GM23338 (cell line): ENCODE measurements around the gene CTNND2. TPM values are rescaled to one million over a fixed set of nuclear protein-coding genes. Genes with fewer than 3 reads are reported as not detected.

Experiments used
- ATAC-seq: fragments of 200-7000 bp; cut with Tn5 transposase; 3 replicates; pipeline ENCODE4 v1.9.1; 2020
- DNase-seq: peaks from one replicate; pipeline ENCODE4 v3.0.0-alpha.2; 2015; ENCODE audit warnings: low spot score
- H2AFZ ChIP-seq: fragments of 200-600 bp; sonication (generic); 2 replicates; pipeline ENCODE4 v1.8.0; 2016; ENCODE audit warnings: antibody characterized with exemption, mild to moderate bottlenecking, moderate library complexity
- H3F3A ChIP-seq: fragments of 200-600 bp; sonication (generic); replicated peaks from 2 replicates; pipeline ENCODE4 v1.8.0; 2017; ENCODE audit warnings: antibody characterized with exemption, mixed run types, low read depth
- H3K27ac ChIP-seq: fragments of 200-600 bp; sonication (generic); 2 replicates; pipeline ENCODE4 v1.6.1; 2016; ENCODE audit warnings: low read depth
- H3K27me3 ChIP-seq: fragments of 200-600 bp; sonication (generic); 2 replicates; pipeline ENCODE4 v1.8.0; 2016; ENCODE audit warnings: mild to moderate bottlenecking, mixed run types, moderate library complexity; ENCODE audit not compliant: insufficient read depth
- H3K36me3 ChIP-seq: fragments of 200-600 bp; sonication (generic); 2 replicates; pipeline ENCODE4 v1.8.0; 2016; ENCODE audit warnings: mild to moderate bottlenecking; ENCODE audit not compliant: insufficient read depth
- H3K4me1 ChIP-seq: fragments of 200-600 bp; sonication (generic); 2 replicates; pipeline ENCODE4 v1.8.0; 2016; ENCODE audit warnings: mild to moderate bottlenecking, moderate library complexity; ENCODE audit not compliant: insufficient read depth
- H3K4me2 ChIP-seq: fragments of 200-600 bp; sonication (generic); 2 replicates; pipeline ENCODE4 v1.7.1; 2017; ENCODE audit warnings: mixed run types
- H3K4me3 ChIP-seq: fragments of 200-600 bp; sonication (generic); 2 replicates; pipeline ENCODE4 v1.6.1; 2016; ENCODE audit warnings: mixed run types
- H3K79me2 ChIP-seq: fragments of 200-600 bp; sonication (generic); replicated peaks from 2 replicates; pipeline ENCODE4 v1.8.0; 2017; ENCODE audit warnings: mild to moderate bottlenecking; ENCODE audit not compliant: insufficient read depth
- H3K9me2 ChIP-seq: fragments of 200-600 bp; sonication (generic); 2 replicates; pipeline ENCODE4 v1.8.0; 2017; ENCODE audit not compliant: insufficient read depth
- H4K20me1 ChIP-seq: fragments of 200-600 bp; sonication (generic); replicated peaks from 2 replicates; pipeline ENCODE4 v1.8.0; 2017; ENCODE audit warnings: mild to moderate bottlenecking; ENCODE audit not compliant: insufficient read depth
- H3K27ac Mint-ChIP-seq: 2 replicates; pipeline ENCODE4 v1.8.0; 2020; ENCODE audit warnings: inconsistent platforms, mild to moderate bottlenecking, moderate library complexity, mixed read lengths
- H3K27me3 Mint-ChIP-seq: 3 replicates; pipeline ENCODE4 v1.8.0; 2022; ENCODE audit warnings: low read depth, mild to moderate bottlenecking, moderate library complexity, mixed read lengths, inconsistent platforms; ENCODE audit not compliant: insufficient read depth, poor library complexity
- H3K36me3 Mint-ChIP-seq: 3 replicates; pipeline ENCODE4 v1.8.0; 2021; ENCODE audit warnings: low read depth, mild to moderate bottlenecking, inconsistent platforms, moderate library complexity, mixed read lengths
- H3K4me1 Mint-ChIP-seq: 3 replicates; pipeline ENCODE4 v1.8.0; 2020; ENCODE audit warnings: mild to moderate bottlenecking, inconsistent platforms, mixed read lengths
- H3K4me3 Mint-ChIP-seq: 3 replicates; pipeline ENCODE4 v1.8.0; 2021; ENCODE audit warnings: moderate library complexity, mild to moderate bottlenecking, inconsistent platforms, mixed read lengths
- H3K9me3 Mint-ChIP-seq: 3 replicates; pipeline ENCODE4 v1.8.0; 2020; ENCODE audit warnings: moderate library complexity, mild to moderate bottlenecking, inconsistent platforms, mixed read lengths
- CREB1 ChIP-seq: fragments of 250-450 bp; sonication (Bioruptor Pico); IDR thresholded peaks from 2 replicates; pipeline ENCODE4 v1.5.0; 2020; ENCODE audit warnings: low read depth, mild to moderate bottlenecking, moderate library complexity
- CTCF ChIP-seq, 2 experiments: fragments of 200-600 bp in 1 of 2; sonication (generic) in 1 of 2; conservative IDR thresholded peaks; 2 replicates each; pipeline versions ENCODE4 v1.5.1 to v1.6.1; 2016 to 2017; ENCODE audit warnings: antibody characterized with exemption in 2 of 2, low read depth in 2 of 2, mild to moderate bottlenecking in 2 of 2, moderate library complexity in 1 of 2
- ETS1 ChIP-seq: IDR thresholded peaks from 2 replicates; pipeline ENCODE4 v1.6.1; 2016; ENCODE audit warnings: antibody characterized with exemption
- EZH2 ChIP-seq: fragments of 200-600 bp; sonication (generic); IDR thresholded peaks from one replicate; pipeline ENCODE4 v1.8.0; 2017; ENCODE audit warnings: antibody characterized with exemption, mild to moderate bottlenecking, low read depth; ENCODE audit not compliant: unreplicated experiment
- EZH2phosphoT487 ChIP-seq: fragments of 200-600 bp; sonication (generic); IDR thresholded peaks from one replicate; pipeline ENCODE4 v1.8.1; 2018; ENCODE audit warnings: antibody characterized with exemption; ENCODE audit not compliant: unreplicated experiment
- JUNB ChIP-seq: IDR thresholded peaks from one replicate; pipeline ENCODE4 v1.6.1; 2016; ENCODE audit warnings: antibody characterized with exemption; ENCODE audit not compliant: unreplicated experiment
- NANOG ChIP-seq: IDR thresholded peaks from 2 replicates; pipeline ENCODE4 v1.6.1; 2016; ENCODE audit warnings: antibody characterized with exemption, borderline replicate concordance
- POLR2AphosphoS5 ChIP-seq: IDR thresholded peaks from 2 replicates; pipeline ENCODE4 v1.6.1; 2016; ENCODE audit warnings: antibody characterized with exemption, low read depth
- REST ChIP-seq: IDR thresholded peaks from one replicate; pipeline ENCODE4 v1.6.1; 2018; ENCODE audit warnings: antibody characterized with exemption; ENCODE audit not compliant: unreplicated experiment
- STAT1 ChIP-seq: IDR thresholded peaks from one replicate; pipeline ENCODE4 v1.6.1; 2016; ENCODE audit warnings: antibody characterized with exemption; ENCODE audit not compliant: unreplicated experiment
- ZNF114 ChIP-seq: fragments of 250-450 bp; sonication (Bioruptor Pico); IDR thresholded peaks from 2 replicates; pipeline ENCODE4 v1.5.0; 2020; ENCODE audit warnings: mild to moderate bottlenecking, moderate library complexity
- ZNF331 ChIP-seq: fragments of 250-450 bp; sonication (Bioruptor Pico); IDR thresholded peaks from 2 replicates; pipeline ENCODE4 v1.5.0; 2020; ENCODE audit warnings: low read depth, mild to moderate bottlenecking, moderate library complexity
- ZNF462 ChIP-seq: fragments of 250-450 bp; sonication (Bioruptor Pico); IDR thresholded peaks from 2 replicates; pipeline ENCODE4 v1.5.0; 2020; ENCODE audit warnings: mild to moderate bottlenecking, moderate library complexity
- polyA plus RNA-seq: library from polyadenylated mRNA; unstranded; fragments of >200 nt; fragmentation: Nextera tagmentation; extraction: Ambion mirVana; gene quantifications from 2 replicates; pipeline ENCODE4 v1.2.1, GENCODE V29; 2016
- total RNA-seq: library from RNA; depleted of rRNA; stranded (reverse); fragments of >200 nt; shearing (Covaris generic); gene quantifications from 2 replicates; pipeline ENCODE4 v1.2.3, GENCODE V29; 2014

Gene CTNND2
- total and polyA plus RNA-seq, 2 experiments from 2014 or later, result 5.1 to 7.0 TPM

- Histone ChIP-seq H3K79me2 (no peaks in the 10 kb centered on the region), H4K20me1 (no peaks in the 10 kb centered on the region), H2AFZ (no peak overlapping the region), H3K4me2 (no peak overlapping the region), H3F3A (no peaks in the 10 kb centered on the region), H3K4me3 (no peak overlapping the region), H3K36me3 (0 out of 2 replicates have a peak, but pooled peaks cover 4% of the 10 kb centered on the region), H3K9me2 (0 out of 2 replicates have a peak, but pooled peaks cover 11% of the 10 kb centered on the region), H3K27ac (no peak overlapping the region), H3K4me1 (no peaks in the 10 kb centered on the region), H3K27me3 (no peaks in the 10 kb centered on the region)
- no peak for TF ChIP-seq POLR2AphosphoS5
- TF ChIP-seq CREB1 (CRISPR knock-in tag), result no peak
- no peak for TF ChIP-seq ZNF114
- no peak for TF ChIP-seq ETS1
- TF ChIP-seq STAT1, result no peak
- TF ChIP-seq ZNF462 (CRISPR knock-in tag), result no peak
- TF ChIP-seq NANOG, result no peak
- TF ChIP-seq JUNB, result no peak
- no peak for TF ChIP-seq ZNF331 (CRISPR knock-in tag)
- no peak for TF ChIP-seq EZH2
- no peak for TF ChIP-seq CTCF (conservative IDR thresholded peaks at IDR 0.05; ENCODE audit: low read depth in 2 of 2)
- TF ChIP-seq REST, result no peak
- no peak for TF ChIP-seq EZH2phosphoT487
- Mint-ChIP-seq H3K4me1 (peaks cover 2% of the 10 kb centered on the region; the same call in 2 of the 3 replicates), H3K4me3 (no peak overlapping the region), H3K36me3 (peaks cover 3% of the 10 kb centered on the region; the same call in 1 of the 3 replicates), H3K27ac (no peak overlapping the region), H3K9me3 (no peaks in the 10 kb centered on the region; the same call in 2 of the 3 replicates), H3K27me3 (no peaks in the 10 kb centered on the region)
- ATAC-seq (no peak), DNase-seq (no peak)
These were observed 539.7 kb downstream of the CTNND2 start for GRCh38 chr5:11364531-11364930.
